GM18519 (cell line): Measurements from ENCODE around the gene AMZ2.
A peak's percentile ranks its signal among the peaks of the same experiment; 100 is the strongest.
"Not testable (repeated sequence)": the region's sequence is repeated elsewhere in the genome, so short reads cannot be mapped to it uniquely, and the experiment has no call there.

Source experiments
- ATAC-seq: cut with Tn5 transposase; IDR thresholded peaks from one replicate; pipeline ENCODE4 v1.9.1; 2021; ENCODE audit warnings: mild to moderate bottlenecking, moderate library complexity; ENCODE audit not compliant: unreplicated experiment, low FRiP score

The AMZ2 gene

GRCh38 chr17:68248199-68248825, 469 bp downstream of the AMZ2 start:
- ATAC-seq: peak; percentile 4

GRCh38 chr17:68248891-68249290, 1.0 kb downstream of the AMZ2 start:
- ATAC-seq: no peak

DNA sequence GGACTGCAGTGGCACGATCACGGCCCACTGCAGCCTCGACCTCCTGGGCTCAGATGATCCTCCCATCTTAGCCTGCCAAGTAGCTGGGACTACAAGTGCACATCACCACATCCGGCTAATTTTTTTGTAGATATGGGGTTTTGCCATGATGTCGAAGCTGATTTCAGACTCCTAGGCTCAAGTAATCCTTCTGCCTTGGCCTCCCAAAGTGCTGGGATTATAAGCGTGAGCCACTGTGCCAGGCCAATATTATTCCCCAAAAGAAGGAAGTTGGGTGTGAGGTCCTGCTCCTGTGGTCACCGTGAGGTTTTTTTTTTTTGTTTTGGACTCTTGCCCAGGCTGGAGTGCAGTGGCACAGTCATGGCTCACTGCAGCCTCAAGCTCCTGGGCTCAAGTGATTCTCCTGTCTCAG, 1.5 kb downstream of the AMZ2 start:
- ATAC-seq: no peak

GRCh38 chr17:68253426-68253825, 5.6 kb downstream of the AMZ2 start:
- ATAC-seq: not testable (repeated sequence)

- no peak for ATAC-seq
Observed at GRCh38 chr17:68255151-68255550, 7.3 kb downstream of the AMZ2 start.

GRCh38 chr17:68255731-68256538, 8.1 kb downstream of the AMZ2 start:
- no peak for ATAC-seq

DNA sequence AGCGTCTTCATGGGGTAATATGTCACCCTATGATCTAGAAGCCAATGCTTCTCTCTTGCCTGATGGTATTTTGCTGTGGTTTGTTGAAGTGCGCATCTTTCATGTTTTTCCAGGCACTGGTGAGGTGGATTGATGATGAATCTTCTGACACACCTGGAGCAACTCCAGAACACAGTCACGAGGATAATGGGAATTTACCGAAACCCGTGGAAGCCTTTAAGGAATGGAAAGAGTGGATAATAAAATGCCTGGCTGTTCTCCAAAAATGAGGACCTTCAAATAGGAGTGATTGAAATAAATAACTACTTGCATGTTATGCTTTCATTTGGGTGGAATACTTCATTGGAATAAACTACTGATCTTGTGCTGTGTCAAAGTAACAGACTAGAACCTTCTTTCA, 8.9 kb downstream of the AMZ2 start:
- not testable (repeated sequence) for ATAC-seq

DNA sequence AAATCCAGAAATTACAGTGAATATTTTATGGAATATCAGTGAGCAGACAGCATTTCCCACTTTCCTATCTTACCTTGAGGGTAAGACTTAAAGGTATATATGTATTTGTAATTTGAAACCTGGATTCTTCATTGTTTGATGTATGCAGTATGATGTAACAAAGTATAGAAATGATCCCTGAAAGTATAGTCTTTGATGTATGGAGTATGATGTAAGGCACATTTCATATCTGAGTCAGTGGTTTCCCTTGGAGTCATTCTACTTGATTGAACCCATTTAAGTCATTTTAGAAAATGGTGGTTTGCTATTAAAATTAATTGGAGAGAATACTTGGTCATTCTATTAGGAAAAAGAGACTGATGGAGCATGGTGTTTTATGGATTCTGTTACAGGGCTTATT, 10.1 kb downstream of the AMZ2 start:
- ATAC-seq: no peak

DNA sequence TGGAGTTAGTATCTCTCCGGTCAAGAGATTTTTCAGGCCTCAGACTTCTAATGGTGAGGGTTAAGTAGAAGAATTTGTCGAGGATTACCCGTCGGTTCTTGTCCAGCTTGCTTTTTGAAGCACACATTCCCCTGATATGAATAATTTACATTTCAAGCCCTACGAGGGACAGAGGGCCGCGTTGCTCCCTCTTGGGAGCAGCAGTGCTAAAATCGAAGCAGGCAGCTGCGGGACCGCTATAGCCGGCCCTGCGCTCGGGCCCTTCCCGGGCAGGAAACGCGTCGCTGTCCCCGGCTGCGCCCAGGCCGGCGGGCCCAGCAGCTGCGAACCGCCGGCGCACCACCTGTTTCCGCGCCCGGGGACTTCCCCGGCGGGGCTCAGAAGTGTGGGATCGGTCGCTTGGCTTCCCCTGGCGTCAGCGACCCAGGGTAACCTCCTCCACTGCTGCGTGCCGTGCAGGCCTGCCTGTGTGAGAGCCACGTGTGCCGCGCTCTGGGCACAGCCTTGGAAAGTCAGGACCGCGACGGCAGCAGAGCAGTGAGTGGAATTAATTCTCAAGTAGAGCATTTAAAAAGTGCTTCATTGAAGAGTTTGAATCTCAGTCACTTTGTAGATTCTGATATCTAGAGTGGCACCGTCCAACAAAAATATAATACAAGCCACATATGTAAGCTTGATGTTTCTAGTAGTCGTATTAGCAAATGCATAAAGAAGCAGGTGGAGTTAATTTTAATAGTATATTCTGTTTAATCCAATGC, 11.2 kb downstream of the AMZ2 start:
- peak; percentile 65 for ATAC-seq

- ATAC-seq: not testable (repeated sequence)
Observed at GRCh38 chr17:68259648-68259951, 11.8 kb downstream of the AMZ2 start.

- ATAC-seq: no peak
Observed at GRCh38 chr17:68260051-68260762, 12.4 kb downstream of the AMZ2 start.

- not testable (repeated sequence) for ATAC-seq
Observed at GRCh38 chr17:68262467-68262866, 14.6 kb downstream of the AMZ2 start.

DNA sequence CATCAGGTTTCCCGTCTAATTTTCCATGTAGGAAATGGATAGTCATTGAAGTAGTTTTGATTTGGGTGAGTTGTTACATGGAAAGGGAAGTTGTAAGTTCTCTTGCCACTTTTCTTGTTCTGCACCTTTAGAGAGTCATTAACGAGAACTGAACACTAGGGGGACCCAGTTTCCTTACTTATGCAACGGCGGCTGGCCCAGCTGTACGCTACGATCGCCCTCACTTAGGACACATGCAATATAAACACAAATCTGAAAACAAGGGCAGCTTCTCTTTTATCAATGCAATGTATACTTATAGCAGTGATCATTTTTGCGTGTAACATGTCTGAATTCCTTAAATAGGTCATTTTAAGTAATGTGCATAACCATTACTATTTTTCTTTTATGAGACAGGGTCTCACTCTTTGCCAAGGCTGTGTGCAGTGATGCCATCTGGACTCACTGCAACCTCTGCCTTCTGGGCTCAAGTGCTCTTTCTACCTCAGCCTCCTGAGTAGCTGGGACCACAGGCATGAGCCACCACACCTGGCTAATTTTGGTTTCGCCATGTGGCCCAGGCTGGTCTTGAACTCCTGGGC, 15.3 kb downstream of the AMZ2 start:
- not testable (repeated sequence) for ATAC-seq

DNA sequence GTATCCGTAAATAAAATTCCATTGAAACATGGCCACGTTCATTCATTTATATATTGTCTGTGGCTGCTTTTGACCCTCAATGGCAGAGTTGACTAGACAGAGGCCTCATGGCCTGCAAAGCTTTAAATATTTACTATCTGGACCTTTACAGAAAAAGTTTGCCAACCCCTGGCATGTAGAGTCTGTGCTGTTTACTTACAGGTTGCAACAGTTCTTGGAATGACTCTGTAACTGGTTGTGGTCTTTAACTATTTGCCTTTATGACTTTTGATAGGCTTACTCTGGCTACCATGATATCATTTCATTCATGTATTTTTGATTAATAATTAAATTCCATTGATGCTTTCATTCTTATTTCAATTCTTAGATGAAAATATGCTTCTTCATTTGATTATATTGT, 18.0 kb downstream of the AMZ2 start:
- not testable (repeated sequence) for ATAC-seq

GRCh38 chr17:68273722-68274121, 25.9 kb downstream of the AMZ2 start:
- ATAC-seq: no peak

GRCh38 chr17:68276339-68276738, 28.5 kb downstream of the AMZ2 start:
- ATAC-seq: not testable (repeated sequence)

DNA sequence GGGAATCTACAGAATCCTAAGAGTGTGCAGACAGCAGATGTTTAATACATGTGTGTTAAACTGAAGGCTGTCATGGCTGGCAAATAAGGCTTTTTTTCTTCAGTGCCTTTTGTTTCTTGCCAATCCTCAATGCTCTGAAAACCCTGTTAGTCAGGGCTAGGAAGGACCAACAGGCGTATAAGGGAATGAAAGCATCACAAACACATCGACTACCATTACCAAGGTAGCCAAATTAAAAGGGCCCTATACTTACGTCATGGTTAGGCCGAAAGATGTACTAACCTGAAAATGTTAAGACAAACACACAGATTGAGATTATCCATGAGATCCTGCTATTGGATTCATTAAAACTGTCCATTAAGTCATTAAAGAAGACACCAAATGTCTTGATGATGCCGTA, 30.0 kb downstream of the AMZ2 start:
- ATAC-seq: no peak

- ATAC-seq: not testable (repeated sequence)
Observed at GRCh38 chr17:68281965-68282364, 34.1 kb downstream of the AMZ2 start.

- no peak for ATAC-seq
Observed at GRCh38 chr17:68288375-68288774, 40.5 kb downstream of the AMZ2 start.

- ATAC-seq: no peak
Observed at GRCh38 chr17:68288804-68289203, 41.0 kb downstream of the AMZ2 start.
